ENCODE measurements around the gene PLXNA1. TPM values are rescaled to one million over a fixed set of nuclear protein-coding genes. Genes with fewer than 3 reads are reported as not detected.

The PLXNA1 gene
- total and polyA plus RNA-seq, 2 experiments from 2014 or later = 11.0 to 73.5 TPM

DNA sequence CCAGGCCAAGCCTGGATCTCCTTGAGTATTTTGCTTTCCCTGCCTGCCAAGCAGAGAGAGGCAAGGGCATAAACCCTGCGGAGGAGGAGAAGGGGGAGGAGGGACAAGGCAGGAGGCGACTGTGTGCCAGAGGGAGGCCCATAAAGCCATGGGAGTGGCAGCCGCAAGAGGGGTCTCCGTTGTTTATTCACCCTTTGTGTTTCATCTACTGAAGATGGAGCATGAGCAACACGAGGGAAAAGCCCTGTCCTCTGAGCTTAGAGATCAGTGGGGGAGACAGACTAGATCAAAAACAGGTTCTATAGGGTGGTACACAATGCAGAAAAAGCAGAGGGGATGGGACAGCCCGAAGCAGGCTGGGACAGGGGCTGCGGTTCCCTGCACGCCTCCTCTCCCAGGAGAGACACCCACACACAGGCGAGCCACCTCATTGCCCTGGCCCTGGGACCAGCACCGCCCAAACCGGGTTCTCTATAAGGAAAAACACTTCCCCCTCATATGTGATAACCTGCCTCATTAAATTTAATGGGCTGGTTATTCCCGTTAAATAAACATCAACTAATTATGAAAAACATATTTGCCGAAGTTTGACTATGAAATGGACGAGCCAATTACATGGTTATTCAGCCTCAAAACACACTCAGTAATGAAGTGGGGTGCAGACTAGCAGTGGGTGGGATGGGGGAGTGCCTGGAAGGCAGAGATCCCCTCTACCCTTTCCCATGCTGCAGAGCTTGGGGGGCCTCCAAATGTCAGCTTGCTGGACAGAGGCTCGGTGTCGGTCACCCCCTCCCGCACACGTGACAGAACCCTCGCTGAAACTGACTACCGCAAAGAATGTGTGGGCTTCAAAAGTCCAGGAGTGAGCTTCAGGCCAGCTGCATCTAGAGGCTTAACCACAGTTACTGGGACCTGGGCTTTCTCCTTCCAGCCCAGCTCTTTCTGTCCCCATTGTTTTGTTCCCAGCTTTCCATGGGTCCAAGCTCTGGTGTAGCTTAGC, 14.2 kb upstream of the PLXNA1 start:
- H3K4me1 Mint-ChIP-seq = peaks cover 30% of the 10 kb centered on the region
- H3K4me2 ChIP-seq = no peak overlapping the region
- H3F3A ChIP-seq (replicated peaks; ENCODE audit: low read depth) = no peaks in the 10 kb centered on the region
- H3K4me1 ChIP-seq (ENCODE audit: insufficient read depth) = no peaks in the 10 kb centered on the region
- H3K27ac Mint-ChIP-seq = peak overlapping the region; percentile 81
- ATAC-seq (no peak), DNase-seq (ENCODE audit: low spot score) (no peak)
- H2AFZ ChIP-seq = no peak overlapping the region
- no peaks in the 10 kb centered on the region for H3K79me2 ChIP-seq (replicated peaks; ENCODE audit: insufficient read depth)
- peaks cover 4% of the 10 kb centered on the region; the same call in 1 of the 3 replicates for H3K9me3 Mint-ChIP-seq
- H3K27me3 Mint-ChIP-seq (ENCODE audit: insufficient read depth, low read depth, poor library complexity) = peaks cover 4% of the 10 kb centered on the region
- H3K9me2 ChIP-seq (ENCODE audit: insufficient read depth) = no peaks in the 10 kb centered on the region
- H3K27me3 ChIP-seq (ENCODE audit: insufficient read depth) = no peaks in the 10 kb centered on the region
- no peaks in the 10 kb centered on the region for H3K36me3 ChIP-seq (ENCODE audit: insufficient read depth)
- TF ChIP-seq STAT1 (IDR thresholded peaks at IDR 0.05; ENCODE audit: unreplicated experiment) (no peak), ZNF114 (CRISPR knock-in tag; IDR thresholded peaks at IDR 0.05) (no peak), POLR2AphosphoS5 (IDR thresholded peaks at IDR 0.05; ENCODE audit: low read depth) (no peak), EZH2 (IDR thresholded peaks at IDR 0.05; ENCODE audit: low read depth, unreplicated experiment) (no peak), EZH2phosphoT487 (IDR thresholded peaks at IDR 0.05; ENCODE audit: unreplicated experiment) (no peak), ZNF331 (CRISPR knock-in tag; IDR thresholded peaks at IDR 0.05; ENCODE audit: low read depth) (no peak), CREB1 (CRISPR knock-in tag; IDR thresholded peaks at IDR 0.05; ENCODE audit: low read depth) (no peak), JUNB (IDR thresholded peaks at IDR 0.05; ENCODE audit: unreplicated experiment) (no peak), NANOG (IDR thresholded peaks at IDR 0.05; ENCODE audit: borderline replicate concordance) (no peak), CTCF (conservative IDR thresholded peaks at IDR 0.05; ENCODE audit: low read depth in 2 of 2) (no peak)
- TF ChIP-seq, protein P1, sequence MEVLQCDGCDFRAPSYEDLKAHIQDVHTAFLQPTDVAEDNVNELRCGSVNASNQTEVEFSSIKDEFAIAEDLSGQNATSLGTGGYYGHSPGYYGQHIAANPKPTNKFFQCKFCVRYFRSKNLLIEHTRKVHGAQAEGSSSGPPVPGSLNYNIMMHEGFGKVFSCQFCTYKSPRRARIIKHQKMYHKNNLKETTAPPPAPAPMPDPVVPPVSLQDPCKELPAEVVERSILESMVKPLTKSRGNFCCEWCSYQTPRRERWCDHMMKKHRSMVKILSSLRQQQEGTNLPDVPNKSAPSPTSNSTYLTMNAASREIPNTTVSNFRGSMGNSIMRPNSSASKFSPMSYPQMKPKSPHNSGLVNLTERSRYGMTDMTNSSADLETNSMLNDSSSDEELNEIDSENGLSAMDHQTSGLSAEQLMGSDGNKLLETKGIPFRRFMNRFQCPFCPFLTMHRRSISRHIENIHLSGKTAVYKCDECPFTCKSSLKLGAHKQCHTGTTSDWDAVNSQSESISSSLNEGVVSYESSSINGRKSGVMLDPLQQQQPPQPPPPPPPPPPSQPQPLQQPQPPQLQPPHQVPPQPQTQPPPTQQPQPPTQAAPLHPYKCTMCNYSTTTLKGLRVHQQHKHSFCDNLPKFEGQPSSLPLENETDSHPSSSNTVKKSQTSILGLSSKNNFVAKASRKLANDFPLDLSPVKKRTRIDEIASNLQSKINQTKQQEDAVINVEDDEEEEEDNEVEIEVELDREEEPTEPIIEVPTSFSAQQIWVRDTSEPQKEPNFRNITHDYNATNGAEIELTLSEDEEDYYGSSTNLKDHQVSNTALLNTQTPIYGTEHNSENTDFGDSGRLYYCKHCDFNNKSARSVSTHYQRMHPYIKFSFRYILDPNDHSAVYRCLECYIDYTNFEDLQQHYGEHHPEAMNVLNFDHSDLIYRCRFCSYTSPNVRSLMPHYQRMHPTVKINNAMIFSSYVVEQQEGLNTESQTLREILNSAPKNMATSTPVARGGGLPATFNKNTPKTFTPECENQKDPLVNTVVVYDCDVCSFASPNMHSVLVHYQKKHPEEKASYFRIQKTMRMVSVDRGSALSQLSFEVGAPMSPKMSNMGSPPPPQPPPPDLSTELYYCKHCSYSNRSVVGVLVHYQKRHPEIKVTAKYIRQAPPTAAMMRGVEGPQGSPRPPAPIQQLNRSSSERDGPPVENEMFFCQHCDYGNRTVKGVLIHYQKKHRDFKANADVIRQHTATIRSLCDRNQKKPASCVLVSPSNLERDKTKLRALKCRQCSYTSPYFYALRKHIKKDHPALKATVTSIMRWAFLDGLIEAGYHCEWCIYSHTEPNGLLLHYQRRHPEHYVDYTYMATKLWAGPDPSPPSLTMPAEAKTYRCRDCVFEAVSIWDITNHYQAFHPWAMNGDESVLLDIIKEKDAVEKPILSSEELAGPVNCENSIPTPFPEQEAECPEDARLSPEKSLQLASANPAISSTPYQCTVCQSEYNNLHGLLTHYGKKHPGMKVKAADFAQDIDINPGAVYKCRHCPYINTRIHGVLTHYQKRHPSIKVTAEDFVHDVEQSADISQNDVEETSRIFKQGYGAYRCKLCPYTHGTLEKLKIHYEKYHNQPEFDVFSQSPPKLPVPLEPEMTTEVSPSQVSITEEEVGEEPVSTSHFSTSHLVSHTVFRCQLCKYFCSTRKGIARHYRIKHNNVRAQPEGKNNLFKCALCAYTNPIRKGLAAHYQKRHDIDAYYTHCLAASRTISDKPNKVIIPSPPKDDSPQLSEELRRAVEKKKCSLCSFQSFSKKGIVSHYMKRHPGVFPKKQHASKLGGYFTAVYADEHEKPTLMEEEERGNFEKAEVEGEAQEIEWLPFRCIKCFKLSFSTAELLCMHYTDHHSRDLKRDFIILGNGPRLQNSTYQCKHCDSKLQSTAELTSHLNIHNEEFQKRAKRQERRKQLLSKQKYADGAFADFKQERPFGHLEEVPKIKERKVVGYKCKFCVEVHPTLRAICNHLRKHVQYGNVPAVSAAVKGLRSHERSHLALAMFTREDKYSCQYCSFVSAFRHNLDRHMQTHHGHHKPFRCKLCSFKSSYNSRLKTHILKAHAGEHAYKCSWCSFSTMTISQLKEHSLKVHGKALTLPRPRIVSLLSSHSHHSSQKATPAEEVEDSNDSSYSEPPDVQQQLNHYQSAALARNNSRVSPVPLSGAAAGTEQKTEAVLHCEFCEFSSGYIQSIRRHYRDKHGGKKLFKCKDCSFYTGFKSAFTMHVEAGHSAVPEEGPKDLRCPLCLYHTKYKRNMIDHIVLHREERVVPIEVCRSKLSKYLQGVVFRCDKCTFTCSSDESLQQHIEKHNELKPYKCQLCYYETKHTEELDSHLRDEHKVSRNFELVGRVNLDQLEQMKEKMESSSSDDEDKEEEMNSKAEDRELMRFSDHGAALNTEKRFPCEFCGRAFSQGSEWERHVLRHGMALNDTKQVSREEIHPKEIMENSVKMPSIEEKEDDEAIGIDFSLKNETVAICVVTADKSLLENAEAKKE (CRISPR knock-in tag; IDR thresholded peaks at IDR 0.05) = no peak
- TF ChIP-seq, protein P2, sequence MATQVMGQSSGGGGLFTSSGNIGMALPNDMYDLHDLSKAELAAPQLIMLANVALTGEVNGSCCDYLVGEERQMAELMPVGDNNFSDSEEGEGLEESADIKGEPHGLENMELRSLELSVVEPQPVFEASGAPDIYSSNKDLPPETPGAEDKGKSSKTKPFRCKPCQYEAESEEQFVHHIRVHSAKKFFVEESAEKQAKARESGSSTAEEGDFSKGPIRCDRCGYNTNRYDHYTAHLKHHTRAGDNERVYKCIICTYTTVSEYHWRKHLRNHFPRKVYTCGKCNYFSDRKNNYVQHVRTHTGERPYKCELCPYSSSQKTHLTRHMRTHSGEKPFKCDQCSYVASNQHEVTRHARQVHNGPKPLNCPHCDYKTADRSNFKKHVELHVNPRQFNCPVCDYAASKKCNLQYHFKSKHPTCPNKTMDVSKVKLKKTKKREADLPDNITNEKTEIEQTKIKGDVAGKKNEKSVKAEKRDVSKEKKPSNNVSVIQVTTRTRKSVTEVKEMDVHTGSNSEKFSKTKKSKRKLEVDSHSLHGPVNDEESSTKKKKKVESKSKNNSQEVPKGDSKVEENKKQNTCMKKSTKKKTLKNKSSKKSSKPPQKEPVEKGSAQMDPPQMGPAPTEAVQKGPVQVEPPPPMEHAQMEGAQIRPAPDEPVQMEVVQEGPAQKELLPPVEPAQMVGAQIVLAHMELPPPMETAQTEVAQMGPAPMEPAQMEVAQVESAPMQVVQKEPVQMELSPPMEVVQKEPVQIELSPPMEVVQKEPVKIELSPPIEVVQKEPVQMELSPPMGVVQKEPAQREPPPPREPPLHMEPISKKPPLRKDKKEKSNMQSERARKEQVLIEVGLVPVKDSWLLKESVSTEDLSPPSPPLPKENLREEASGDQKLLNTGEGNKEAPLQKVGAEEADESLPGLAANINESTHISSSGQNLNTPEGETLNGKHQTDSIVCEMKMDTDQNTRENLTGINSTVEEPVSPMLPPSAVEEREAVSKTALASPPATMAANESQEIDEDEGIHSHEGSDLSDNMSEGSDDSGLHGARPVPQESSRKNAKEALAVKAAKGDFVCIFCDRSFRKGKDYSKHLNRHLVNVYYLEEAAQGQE (IDR thresholded peaks at IDR 0.05; ENCODE audit: unreplicated experiment) = no peak
- TF ChIP-seq, protein P3, sequence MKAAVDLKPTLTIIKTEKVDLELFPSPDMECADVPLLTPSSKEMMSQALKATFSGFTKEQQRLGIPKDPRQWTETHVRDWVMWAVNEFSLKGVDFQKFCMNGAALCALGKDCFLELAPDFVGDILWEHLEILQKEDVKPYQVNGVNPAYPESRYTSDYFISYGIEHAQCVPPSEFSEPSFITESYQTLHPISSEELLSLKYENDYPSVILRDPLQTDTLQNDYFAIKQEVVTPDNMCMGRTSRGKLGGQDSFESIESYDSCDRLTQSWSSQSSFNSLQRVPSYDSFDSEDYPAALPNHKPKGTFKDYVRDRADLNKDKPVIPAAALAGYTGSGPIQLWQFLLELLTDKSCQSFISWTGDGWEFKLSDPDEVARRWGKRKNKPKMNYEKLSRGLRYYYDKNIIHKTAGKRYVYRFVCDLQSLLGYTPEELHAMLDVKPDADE (IDR thresholded peaks at IDR 0.05) = no peak
- no peak overlapping the region for H3K4me3 Mint-ChIP-seq
- no peak overlapping the region for H3K27ac ChIP-seq (ENCODE audit: low read depth)
- H3K4me3 ChIP-seq = no peak overlapping the region
- no peaks in the 10 kb centered on the region for H3K36me3 Mint-ChIP-seq (ENCODE audit: low read depth)
- no peaks in the 10 kb centered on the region for H4K20me1 ChIP-seq (replicated peaks; ENCODE audit: insufficient read depth)

All from GM23338 (cell line).